ENCODE data around the gene CNTNAP2. TPM values are rescaled to one million over a fixed set of nuclear protein-coding genes. Genes with fewer than 3 reads are reported as not detected.

Gene CNTNAP2
- total and polyA plus RNA-seq, 9 of the 15 experiments (the other 6 are each of a cell fraction or from before 2014, with no cell fraction given): 0.04 to 0.62 (median 0.09) TPM; not detected in 4

- POLR2A ChIA-PET: no interaction called here
- in situ Hi-C loops (cut with MboI) (no loop called here), intact Hi-C loops (cut with micrococcal nuclease) (no loop called here)
- DNase-seq (ENCODE audit: extremely low read depth in 1 of 4, low spot score in 3 of 4): peak in 1 of 4 experiments; percentile 42
- peak; percentile 47; the same call in 1 of the 3 replicates for ATAC-seq
- Histone ChIP-seq H3K4me2 (ENCODE audit: insufficient read depth, low read length) (no peak overlapping the region), H3K4me1 (replicated peaks in 1 of 2; ENCODE audit: control insufficient read depth in 2 of 2, insufficient read depth in 2 of 2, low read length in 2 of 2) (no peaks in the 10 kb centered on the region), H3K9ac (ENCODE audit: insufficient read depth in 1 of 2, low read depth in 2 of 2, low read length in 2 of 2) (no peak overlapping the region), H3K27me3 (ENCODE audit: control insufficient read depth in 2 of 2, insufficient read depth in 2 of 2, low read length in 2 of 2) (no peaks in the 10 kb centered on the region), H3K9me3 (replicated peaks; ENCODE audit: control insufficient read depth, insufficient read depth, low read depth, low read length) (peaks cover 3% of the 10 kb centered on the region; the same call in 1 of the 2 replicates), H3K27ac (ENCODE audit: extremely low read depth, low read depth, low read length) (no peak overlapping the region), H2AFZ (ENCODE audit: low read depth, low read length) (no peak overlapping the region), H3K4me3 (no peak overlapping the region), H3K36me3 (ENCODE audit: control insufficient read depth, insufficient read depth, low read length) (no peaks in the 10 kb centered on the region), H3K9me1 (ENCODE audit: control insufficient read depth, insufficient read depth, low read length) (no peaks in the 10 kb centered on the region), H3K79me2 (ENCODE audit: control insufficient read depth, insufficient read depth, low read length) (no peaks in the 10 kb centered on the region), H4K20me1 (replicated peaks; ENCODE audit: control insufficient read depth, insufficient read depth, low read length) (no peaks in the 10 kb centered on the region)
- WGBS (ENCODE audit: insufficient coverage, low coverage, missing lambda C conversion rate): under 1% methylated on average over 6 of the region's 6 CpGs
- FAIRE-seq: no peak
- CTCF ChIA-PET (ENCODE audit: low intra/inter-chr PET ratio): no interaction called here
- TF ChIP-seq RAD21 (CRISPR knock-in tag; conservative IDR thresholded peaks at IDR 0.05 in 1 of 2, IDR thresholded peaks at IDR 0.05 in 1 of 2) (0 out of 4 replicates have a peak, but pooled peaks of 1 of the 2 experiments have one; percentile 24), CTCF (IDR thresholded peaks at IDR 0.05 in 2 of 3, conservative IDR thresholded peaks at IDR 0.05 in 1 of 3; ENCODE audit: insufficient read depth in 2 of 3, low read depth in 1 of 3, low read length in 3 of 3) (peak; percentile 12 to 44 (median 41); a peak in 3 of 6 replicates), ARID4B (CRISPR knock-in tag; IDR thresholded peaks at IDR 0.05) (no peak)
- no TSS peak for BruUV-seq (replicated peaks)
These were observed 1430.8 kb downstream of the CNTNAP2 start for GRCh38 chr7:147547252-147547897.
